Right atrium auricular region (tissue), 2 donors: ENCODE results near the gene ABHD2. TPM values are rescaled to one million over a fixed set of nuclear protein-coding genes. Genes with fewer than 3 reads are reported as not detected.

Experiments
- DNase-seq: peaks from one replicate; pipeline ENCODE4 v3.0.0-alpha.2; 2019; ENCODE audit warnings: low spot score
- H3K27ac ChIP-seq, 2 donors: fragments of 200-600 bp; sonication (generic); 1 replicate in 1 of 2; 2 replicates in 1 of 2; pipeline ENCODE4 v1.5.1; 2016 to 2019
- H3K27me3 ChIP-seq, 2 donors: fragments of 200-600 bp; sonication (generic); one replicate each; pipeline versions ENCODE4 v1.5.1 to v1.6.0; 2017 to 2019
- H3K36me3 ChIP-seq: fragments of 200-600 bp; sonication (generic); one replicate; pipeline ENCODE4 v1.5.1; 2016
- H3K4me1 ChIP-seq, 2 donors: fragments of 200-600 bp; sonication (generic); one replicate each; pipeline versions ENCODE4 v1.5.1 to v1.6.0; 2017 to 2019
- H3K4me3 ChIP-seq, 2 donors: fragments of 200-600 bp; sonication (generic); 1 replicate in 1 of 2; 2 replicates in 1 of 2; pipeline ENCODE4 v1.5.1; 2017 to 2019; ENCODE audit warnings: mild to moderate bottlenecking in 1 of 2, moderate library complexity in 1 of 2
- H3K9me3 ChIP-seq, 2 donors: fragments of 200-600 bp; sonication (generic); one replicate each; pipeline ENCODE4 v1.5.1; 2019
- total RNA-seq, 2 donors: library from RNA; depleted of rRNA; stranded (reverse); fragments of >200 nt; gene quantifications; one replicate each; pipeline ENCODE4 v1.1.0, GENCODE V29; 2016
- TF ChIP-seq, protein P1 (sequence below), 2 donors: fragments of 200-600 bp; sonication (generic); IDR thresholded peaks; one replicate each; pipeline ENCODE4 v1.5.1; 2019; ENCODE audit warnings: antibody characterized with exemption in 2 of 2

Gene ABHD2
- total RNA-seq, 2 donors from 2014 or later, result 115 to 118 TPM

DNA sequence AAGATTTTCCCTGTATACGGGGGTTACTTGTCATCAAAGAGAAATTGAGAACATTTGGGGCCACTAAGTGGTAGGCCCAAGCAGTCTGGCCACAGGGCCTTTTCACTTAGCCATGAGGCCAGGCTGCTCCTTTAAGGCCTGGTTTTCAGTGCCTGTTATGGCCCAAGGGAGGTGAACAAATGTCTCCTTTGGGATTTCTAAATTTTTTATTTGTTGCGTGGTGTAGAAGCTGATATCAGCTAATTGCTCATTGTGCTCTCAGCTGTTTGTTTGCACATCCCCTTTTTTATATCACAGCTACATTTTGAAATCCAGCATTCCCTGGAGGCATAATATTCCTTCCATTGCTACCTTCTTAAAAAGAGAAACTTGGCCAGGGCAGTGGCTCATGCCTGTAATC is 84.7 kb downstream of the ABHD2 start:
- H3K36me3 ChIP-seq, result peaks cover 46% of the 10 kb centered on the region
- DNase-seq, result no peak
- H3K27me3 ChIP-seq, result no peaks in the 10 kb centered on the region
- peaks cover 0 to 29% of the 10 kb centered on the region in 2 donors for H3K4me1 ChIP-seq
- H3K9me3 ChIP-seq, result no peaks in the 10 kb centered on the region
- H3K4me3 ChIP-seq, result no peak overlapping the region
- TF ChIP-seq, protein P1, sequence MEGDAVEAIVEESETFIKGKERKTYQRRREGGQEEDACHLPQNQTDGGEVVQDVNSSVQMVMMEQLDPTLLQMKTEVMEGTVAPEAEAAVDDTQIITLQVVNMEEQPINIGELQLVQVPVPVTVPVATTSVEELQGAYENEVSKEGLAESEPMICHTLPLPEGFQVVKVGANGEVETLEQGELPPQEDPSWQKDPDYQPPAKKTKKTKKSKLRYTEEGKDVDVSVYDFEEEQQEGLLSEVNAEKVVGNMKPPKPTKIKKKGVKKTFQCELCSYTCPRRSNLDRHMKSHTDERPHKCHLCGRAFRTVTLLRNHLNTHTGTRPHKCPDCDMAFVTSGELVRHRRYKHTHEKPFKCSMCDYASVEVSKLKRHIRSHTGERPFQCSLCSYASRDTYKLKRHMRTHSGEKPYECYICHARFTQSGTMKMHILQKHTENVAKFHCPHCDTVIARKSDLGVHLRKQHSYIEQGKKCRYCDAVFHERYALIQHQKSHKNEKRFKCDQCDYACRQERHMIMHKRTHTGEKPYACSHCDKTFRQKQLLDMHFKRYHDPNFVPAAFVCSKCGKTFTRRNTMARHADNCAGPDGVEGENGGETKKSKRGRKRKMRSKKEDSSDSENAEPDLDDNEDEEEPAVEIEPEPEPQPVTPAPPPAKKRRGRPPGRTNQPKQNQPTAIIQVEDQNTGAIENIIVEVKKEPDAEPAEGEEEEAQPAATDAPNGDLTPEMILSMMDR (IDR thresholded peaks at IDR 0.05), result no peak
- H3K27ac ChIP-seq, result peak overlapping the region in 1 of 2 donors; percentile 10

DNA sequence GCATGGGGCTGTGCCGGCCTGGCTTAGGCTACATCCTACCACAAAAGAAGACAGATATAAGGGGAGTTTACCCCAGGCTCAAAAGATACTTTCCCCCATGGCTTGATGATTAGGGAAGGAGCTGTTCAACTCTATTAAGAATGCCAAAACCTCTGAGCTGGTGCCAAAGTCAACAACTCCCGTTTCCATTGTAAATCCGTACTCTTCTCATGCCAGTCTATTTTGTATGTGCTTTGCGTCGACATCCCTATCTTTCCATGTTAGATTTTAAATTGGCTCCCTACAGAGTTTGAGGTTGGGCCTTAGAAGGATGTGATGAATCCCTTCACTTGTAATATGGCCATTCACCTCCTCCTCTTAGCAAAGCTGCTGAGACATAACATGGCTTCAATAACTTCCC is 86.2 kb downstream of the ABHD2 start:
- no peak overlapping the region for H3K4me3 ChIP-seq
- peak overlapping the region; percentile 26 to 32 for H3K27ac ChIP-seq
- peaks cover 0 to 27% of the 10 kb centered on the region in 2 donors for H3K4me1 ChIP-seq
- no peaks in the 10 kb centered on the region for H3K9me3 ChIP-seq
- peak; percentile 51 for DNase-seq
- TF ChIP-seq, protein P1 (IDR thresholded peaks at IDR 0.05), result no peak
- H3K27me3 ChIP-seq, result no peaks in the 10 kb centered on the region
- peaks cover 54% of the 10 kb centered on the region for H3K36me3 ChIP-seq

DNA sequence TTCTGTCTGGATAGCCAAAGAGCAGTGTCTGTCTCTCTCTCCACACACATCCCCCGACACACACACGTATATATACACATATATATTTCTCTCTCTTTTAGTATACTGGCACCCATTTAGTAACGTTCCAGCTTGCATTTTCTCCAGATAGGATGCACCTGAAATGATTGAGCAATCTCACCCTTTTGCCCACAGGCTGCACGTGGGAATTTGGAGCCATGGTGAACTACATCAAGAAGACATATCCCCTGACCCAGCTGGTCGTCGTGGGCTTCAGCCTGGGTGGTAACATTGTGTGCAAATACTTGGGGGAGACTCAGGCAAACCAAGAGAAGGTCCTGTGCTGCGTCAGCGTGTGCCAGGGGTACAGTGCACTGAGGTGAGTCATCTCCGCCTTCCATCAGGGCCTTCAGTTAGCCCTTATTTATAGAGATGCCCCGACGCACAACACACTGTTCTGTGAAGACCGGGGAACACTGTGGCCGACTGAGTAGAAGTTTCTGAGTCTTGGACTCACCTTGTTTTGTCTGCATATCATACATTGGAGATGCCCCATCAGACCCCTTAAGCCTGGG is 87.4 kb downstream of the ABHD2 start:
- H3K36me3 ChIP-seq, result peaks cover 66% of the 10 kb centered on the region
- no peaks in the 10 kb centered on the region for H3K27me3 ChIP-seq
- peak overlapping the region; percentile 26 to 32 for H3K27ac ChIP-seq
- TF ChIP-seq, protein P1 (IDR thresholded peaks at IDR 0.05), result no peak
- H3K4me3 ChIP-seq, result no peak overlapping the region
- DNase-seq, result peak; percentile 54
- peaks cover 0 to 31% of the 10 kb centered on the region in 2 donors for H3K4me1 ChIP-seq
- H3K9me3 ChIP-seq, result no peaks in the 10 kb centered on the region

DNA sequence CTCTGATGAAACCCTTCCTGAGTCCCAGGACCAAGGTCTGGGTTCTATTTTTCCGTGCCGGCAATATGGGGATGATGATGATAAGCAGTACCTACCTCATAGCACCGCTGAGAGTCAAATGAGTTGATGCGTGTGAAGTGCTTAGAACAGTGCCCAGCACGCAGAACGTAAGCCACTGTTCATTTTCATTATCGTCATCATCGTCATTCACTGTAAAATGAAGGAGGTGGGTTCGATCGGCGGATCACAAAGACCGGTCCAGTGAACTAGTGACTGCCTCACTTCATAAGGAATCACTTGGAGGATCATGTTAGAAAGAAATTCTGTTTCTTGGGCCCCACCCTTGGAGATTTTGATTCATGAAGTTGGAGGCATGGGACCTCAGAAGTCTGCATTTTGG is 88.9 kb downstream of the ABHD2 start:
- peak; percentile 53 for DNase-seq
- H3K36me3 ChIP-seq, result peaks cover 66% of the 10 kb centered on the region
- H3K4me3 ChIP-seq, result no peak overlapping the region
- TF ChIP-seq, protein P1 (IDR thresholded peaks at IDR 0.05), result no peak
- H3K4me1 ChIP-seq, result peaks cover 0 to 31% of the 10 kb centered on the region in 2 donors
- no peaks in the 10 kb centered on the region for H3K27me3 ChIP-seq
- no peaks in the 10 kb centered on the region for H3K9me3 ChIP-seq
- peak overlapping the region; percentile 12 to 33 for H3K27ac ChIP-seq

DNA sequence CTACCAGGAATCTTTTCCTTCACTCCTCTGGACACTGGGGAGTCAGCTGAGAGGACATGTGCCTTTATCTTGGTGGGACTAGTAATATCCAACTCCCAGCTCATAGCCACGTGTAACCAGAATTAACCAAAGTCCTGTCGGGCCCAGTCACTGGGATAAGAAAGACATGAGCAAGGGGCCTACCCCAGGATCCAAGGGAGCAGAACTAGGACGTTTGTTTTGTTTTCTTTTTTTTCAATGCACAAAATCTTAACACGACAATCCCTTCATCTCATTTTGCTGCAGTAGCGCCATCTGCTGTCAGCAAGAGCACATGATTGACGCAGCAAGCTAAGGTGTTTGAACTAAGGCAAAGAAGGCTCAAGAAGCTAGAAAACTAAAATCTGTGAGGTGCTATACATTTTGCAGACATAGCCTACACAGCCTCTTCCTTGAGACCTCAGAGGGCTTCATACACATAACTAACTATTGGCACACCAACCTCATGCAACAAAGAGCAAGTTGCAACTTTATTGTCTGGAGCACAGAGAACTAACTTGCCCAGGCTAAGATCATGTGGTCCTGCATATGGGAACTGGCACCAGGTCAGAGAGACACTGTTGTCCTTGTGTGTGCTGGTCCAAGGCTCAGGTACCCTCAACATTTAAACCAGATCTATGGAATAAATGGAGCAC is 89.5 kb downstream of the ABHD2 start:
- Histone ChIP-seq H3K27me3 (no peaks in the 10 kb centered on the region), H3K9me3 (no peaks in the 10 kb centered on the region), H3K36me3 (peaks cover 59% of the 10 kb centered on the region), H3K27ac (peak overlapping the region; percentile 12 to 33), H3K4me1 (peaks cover 0 to 31% of the 10 kb centered on the region in 2 donors), H3K4me3 (no peak overlapping the region)
- DNase-seq, result peak; percentile 63
- TF ChIP-seq, protein P1 (IDR thresholded peaks at IDR 0.05), result peak; percentile 65 to 88
